Adrenal gland (tissue), 12 donors: ENCODE measurements around the gene ACAN. TPM values are rescaled to one million over a fixed set of nuclear protein-coding genes. Genes with fewer than 3 reads are reported as not detected.

Experiments used
- DNase-seq, 7 donors: peaks; one replicate each; pipeline ENCODE4 v3.0.0-alpha.2; 2019 to 2020
- H3K27ac ChIP-seq, 5 donors: fragments of 200-600 bp; sonication (generic) in 4 of 5; 1 replicate in 3 of 5; 2 replicates in 2 of 5; pipeline versions ENCODE4 v1.5.1 to v1.8.0; 2016 to 2020; ENCODE audit warnings: mild to moderate bottlenecking in 1 of 5
- H3K27me3 ChIP-seq: fragments of 200-600 bp; 2 replicates; pipeline ENCODE4 v1.8.0; 2021
- H3K36me3 ChIP-seq, 2 donors: fragments of 200-600 bp; replicated peaks in 1 of 2; 1 replicate in 1 of 2; 2 replicates in 1 of 2; pipeline versions ENCODE4 v1.5.1 to v1.8.0; 2018 to 2022
- H3K4me1 ChIP-seq, 2 donors: fragments of 200-600 bp; replicated peaks in 1 of 2; 1 replicate in 1 of 2; 2 replicates in 1 of 2; pipeline versions ENCODE4 v1.5.1 to v1.8.0; 2018 to 2021
- H3K4me3 ChIP-seq, 4 donors: fragments of 200-600 bp; sonication (generic) in 3 of 4; one replicate each; pipeline ENCODE4 v1.5.1; 2016 to 2018
- H3K9me3 ChIP-seq, 3 donors: fragments of 200-600 bp; sonication (generic) in 1 of 3; replicated peaks in 1 of 3; 1 replicate in 2 of 3; 2 replicates in 1 of 3; pipeline versions ENCODE4 v1.5.1 to v1.8.0; 2016 to 2021
- CTCF ChIP-seq, 6 experiments: fragments of 450-650 bp in 4 of 6; fragments of 200-600 bp in 2 of 6; sonication (generic) in 1 of 6; IDR thresholded peaks; 1 replicate in 5 of 6; 2 replicates in 1 of 6; pipeline versions ENCODE4 v1.5.1 to v1.8.0; 2016 to 2021; ENCODE audit warnings: antibody characterized with exemption in 6 of 6, mild to moderate bottlenecking in 2 of 6, moderate library complexity in 1 of 6
- POLR2A ChIP-seq, 2 donors: fragments of 450-650 bp; IDR thresholded peaks; one replicate each; pipeline ENCODE4 v1.6.1; 2017; ENCODE audit warnings: antibody characterized with exemption in 2 of 2, mild to moderate bottlenecking in 2 of 2, moderate library complexity in 1 of 2
- WGBS, 4 donors: extraction: QIAGEN DNeasy Blood & Tissue Kit in 2 of 4; methylation state at CpG; one replicate each; pipeline versions ENCODE4 v1.1.5 to v1.1.7; 2013 to 2017; 5-methylcytosine and 5-hydroxymethylcytosine counted together
- intact Hi-C, 2 donors: fragments of 100-400 bp; cut with DNase I; formaldehyde crosslinking; loops; one replicate each; pipeline versions ENCODE4 v1.14.1 to v1.15.0; 2022 to 2023
- polyA plus RNA-seq, 3 donors: library from polyadenylated mRNA; stranded (reverse); fragments of 200-250 nt in 2 of 3; fragments of 350-450 nt in 1 of 3; fragmentation: Illumina TruSeq in 1 of 3; extraction: RNeasy Lipid Tissue Mini Kit (QIAGEN cat#74804) in 1 of 3; gene quantifications; one replicate each; pipeline ENCODE4 v1.2.3, GENCODE V29; 2013 to 2014
- total RNA-seq, 9 donors: library from RNA; depleted of rRNA in 4 of 9; stranded (reverse); fragments of >200 nt in 4 of 9; fragments of 120-200 nt in 1 of 9; fragmentation: NEBNext Ultra II Directional in 1 of 9; extraction: Animal tissue kit (Norgen Biotek cat#: 25700) in 1 of 9; gene quantifications; one replicate each; pipeline versions ENCODE4 v1.1.0 to v1.2.4, GENCODE V29; 2013 to 2023
- donor health status: healthy with polysubstance abuse.
- donor health status: Bipolar disorder and iron deficiency.
- donor health status: DM: yes; HTN: yes; CAD: no.
- donor health status: DM: no; HTN: no; CAD: no.
- donor health status: DM: no; HTN: no; CAD: no.
- donor health status: DM: yes; HTN: yes; CAD: no.

The ACAN gene
- total and polyA plus RNA-seq, 12 donors = 0.04 to 2.4 (median 0.42) TPM

DNA sequence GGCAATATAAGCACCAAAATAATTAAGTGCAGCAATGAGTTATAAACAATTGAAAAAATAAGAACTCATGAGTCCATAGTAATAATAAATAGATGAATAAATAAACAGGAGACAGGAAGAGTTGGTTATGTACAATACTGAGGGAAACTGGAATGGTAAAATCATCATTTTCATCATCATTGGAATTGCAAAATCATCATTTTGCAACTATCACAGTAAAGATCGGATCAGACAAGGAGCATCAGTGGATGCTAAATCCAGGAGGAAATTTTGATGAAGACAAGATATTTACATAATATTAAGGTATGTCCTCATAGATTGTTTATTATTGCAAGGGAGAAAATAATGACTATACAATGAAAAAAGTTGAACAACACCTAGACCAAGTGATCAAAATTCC lies 38.8 kb upstream of the ACAN start:
- H3K27me3 ChIP-seq = peaks cover 5% of the 10 kb centered on the region
- DNase-seq = no peak
- TF ChIP-seq CTCF (IDR thresholded peaks at IDR 0.05) = no peak
- no peak for TF ChIP-seq POLR2A (IDR thresholded peaks at IDR 0.05)
- intact Hi-C loops = no loop called here
- no peaks in the 10 kb centered on the region for H3K36me3 ChIP-seq
- 76 to 88% (median 84%) methylated on average over 1 of the region's 1 CpG for WGBS, 4 donors
- no peaks in the 10 kb centered on the region for H3K4me1 ChIP-seq
- H3K9me3 ChIP-seq = no peaks in the 10 kb centered on the region
- no peak overlapping the region for H3K27ac ChIP-seq
- no peak overlapping the region for H3K4me3 ChIP-seq

GRCh38 chr15:88765212-88765611 lies 38.0 kb upstream of the ACAN start:
- Histone ChIP-seq H3K36me3 (no peaks in the 10 kb centered on the region), H3K27me3 (peaks cover 6% of the 10 kb centered on the region), H3K27ac (no peak overlapping the region), H3K9me3 (no peaks in the 10 kb centered on the region), H3K4me1 (no peaks in the 10 kb centered on the region), H3K4me3 (no peak overlapping the region)
- 61 to 77% (median 69%) methylated on average over 2 of the region's 2 CpGs for WGBS, 4 donors
- no peak for TF ChIP-seq POLR2A (IDR thresholded peaks at IDR 0.05)
- TF ChIP-seq CTCF (IDR thresholded peaks at IDR 0.05) = no peak
- no peak for DNase-seq
- intact Hi-C loops = no loop called here

GRCh38 chr15:88769161-88769971 lies 33.9 kb upstream of the ACAN start:
- H3K9me3 ChIP-seq = no peaks in the 10 kb centered on the region
- H3K36me3 ChIP-seq = no peaks in the 10 kb centered on the region
- no peak overlapping the region for H3K4me3 ChIP-seq
- H3K27me3 ChIP-seq = peaks cover 6% of the 10 kb centered on the region
- intact Hi-C loops = no loop called here
- DNase-seq = no peak
- TF ChIP-seq CTCF (IDR thresholded peaks at IDR 0.05) (no peak), POLR2A (IDR thresholded peaks at IDR 0.05) (no peak)
- WGBS, 4 donors = 9 to 18% (median 13%) methylated on average over 26 to 38 of the region's 38 CpGs
- H3K4me1 ChIP-seq = no peaks in the 10 kb centered on the region
- H3K27ac ChIP-seq = no peak overlapping the region

DNA sequence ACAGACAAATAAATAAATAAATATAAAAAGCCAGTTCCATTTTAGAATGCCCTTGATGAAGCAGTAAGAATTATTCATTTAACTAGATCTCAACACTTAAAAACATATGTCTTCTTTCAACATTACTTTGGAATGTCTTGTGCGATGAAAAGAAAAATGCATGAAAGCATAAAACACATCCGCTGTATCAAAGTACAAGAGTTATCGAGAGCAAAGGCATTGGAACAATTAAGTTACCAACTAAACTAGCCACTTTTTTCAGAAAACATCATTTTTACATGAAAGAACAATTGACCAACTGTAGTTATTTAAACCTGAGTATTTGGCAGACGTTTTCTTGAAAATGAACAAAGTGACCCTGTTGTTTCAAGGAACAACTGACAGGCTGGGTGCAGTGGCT lies 27.5 kb upstream of the ACAN start:
- intact Hi-C loops = no loop called here
- Histone ChIP-seq H3K4me1 (no peaks in the 10 kb centered on the region), H3K4me3 (no peak overlapping the region), H3K27ac (no peak overlapping the region), H3K36me3 (no peaks in the 10 kb centered on the region), H3K27me3 (peaks cover 6% of the 10 kb centered on the region), H3K9me3 (no peaks in the 10 kb centered on the region)
- TF ChIP-seq POLR2A (IDR thresholded peaks at IDR 0.05) = no peak
- no peak for TF ChIP-seq CTCF (IDR thresholded peaks at IDR 0.05)
- WGBS, 4 donors = 81 to 85% (median 82%) methylated on average over 4 of the region's 4 CpGs
- no peak for DNase-seq
